Activated CD4-positive, alpha-beta T cell treated with anti-CD3 and anti-CD28 coated beads for 4 hours (primary cell): ENCODE results near the gene ANO10.

Source experiments
- DNase-seq, 2 donors: peaks; one replicate each; pipeline ENCODE4 v3.0.0-alpha.2; 2020

The ANO10 gene

GRCh38 chr3:43343815-43344214 is 278.0 kb downstream of the ANO10 start:
- no peak for DNase-seq

- DNase-seq: no peak
Measured at GRCh38 chr3:43343185-43343584, 278.6 kb downstream of the ANO10 start.

GRCh38 chr3:43341788-43342187 is 280.0 kb downstream of the ANO10 start:
- DNase-seq: no peak

- DNase-seq: no peak
Measured at GRCh38 chr3:43340403-43340802, 281.4 kb downstream of the ANO10 start.

GRCh38 chr3:43338295-43338694 is 283.5 kb downstream of the ANO10 start:
- DNase-seq: no peak

- DNase-seq: no peak
Measured at GRCh38 chr3:43335799-43336198, 286.0 kb downstream of the ANO10 start.

GRCh38 chr3:43334976-43335375 is 286.8 kb downstream of the ANO10 start:
- DNase-seq: no peak

GRCh38 chr3:43331381-43331780 is 290.4 kb downstream of the ANO10 start:
- DNase-seq: no peak

- no peak for DNase-seq
Measured at GRCh38 chr3:43330981-43331380, 290.8 kb downstream of the ANO10 start.

- no peak for DNase-seq
Measured at GRCh38 chr3:43328653-43329052, 293.2 kb downstream of the ANO10 start.

- no peak for DNase-seq
Measured at GRCh38 chr3:43327582-43327979, 294.2 kb downstream of the ANO10 start.

- DNase-seq: no peak
Measured at GRCh38 chr3:43326891-43327581, 294.8 kb downstream of the ANO10 start.

- DNase-seq: no peak
Measured at GRCh38 chr3:43323541-43323940, 298.3 kb downstream of the ANO10 start.

- DNase-seq: no peak
Measured at GRCh38 chr3:43320288-43320687, 301.5 kb downstream of the ANO10 start.

GRCh38 chr3:43319794-43320193 is 302.0 kb downstream of the ANO10 start:
- no peak for DNase-seq

- DNase-seq: no peak
Measured at GRCh38 chr3:43319376-43319775, 302.4 kb downstream of the ANO10 start.

GRCh38 chr3:43317461-43318316 is 304.1 kb downstream of the ANO10 start:
- DNase-seq: no peak

- no peak for DNase-seq
Measured at GRCh38 chr3:43316783-43317460, 304.9 kb downstream of the ANO10 start.
